ENCODE measurements around the gene FAM209A. TPM values are rescaled to one million over a fixed set of nuclear protein-coding genes. Genes with fewer than 3 reads are reported as not detected.
"Not testable (repeated sequence)": the region's sequence is repeated elsewhere in the genome, so short reads cannot be mapped to it uniquely, and the experiment has no call there.

Gene FAM209A
- total RNA-seq, 1 donor from 2014 or later, result 0.87 TPM

DNA sequence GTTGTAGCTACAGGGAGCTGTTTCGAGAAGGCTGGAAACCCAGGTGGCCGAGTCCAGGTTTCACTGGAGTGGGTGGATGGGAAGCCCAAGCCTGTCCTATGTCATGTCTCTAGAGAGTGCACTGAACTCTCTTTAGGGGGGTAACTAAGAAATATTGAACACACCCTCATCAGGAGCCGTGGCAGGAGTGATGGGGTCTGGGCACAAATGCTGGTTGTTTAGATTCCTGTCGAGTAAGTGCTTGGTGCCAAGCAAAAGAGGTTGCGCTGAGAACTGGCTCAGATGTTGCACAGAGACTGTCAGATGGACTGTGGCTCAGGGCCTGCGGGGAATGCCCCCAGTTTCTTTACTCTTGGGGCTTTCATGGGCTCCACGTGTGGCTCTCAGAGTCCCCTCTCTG lies 7.3 kb upstream of the FAM209A start:
- intact Hi-C loops (cut with DNase I), result no loop called here
- Histone ChIP-seq H3K4me1 (no peaks in the 10 kb centered on the region), H3K36me3 (peaks cover 61% of the 10 kb centered on the region), H3K27ac (no peak overlapping the region), H3K4me3 (no peak overlapping the region), H3K27me3 (no peaks in the 10 kb centered on the region), H3K9me3 (peaks cover 12% of the 10 kb centered on the region)
- no peak for ATAC-seq
- no peak for TF ChIP-seq CTCF (IDR thresholded peaks at IDR 0.05)
- no peak for DNase-seq

DNA sequence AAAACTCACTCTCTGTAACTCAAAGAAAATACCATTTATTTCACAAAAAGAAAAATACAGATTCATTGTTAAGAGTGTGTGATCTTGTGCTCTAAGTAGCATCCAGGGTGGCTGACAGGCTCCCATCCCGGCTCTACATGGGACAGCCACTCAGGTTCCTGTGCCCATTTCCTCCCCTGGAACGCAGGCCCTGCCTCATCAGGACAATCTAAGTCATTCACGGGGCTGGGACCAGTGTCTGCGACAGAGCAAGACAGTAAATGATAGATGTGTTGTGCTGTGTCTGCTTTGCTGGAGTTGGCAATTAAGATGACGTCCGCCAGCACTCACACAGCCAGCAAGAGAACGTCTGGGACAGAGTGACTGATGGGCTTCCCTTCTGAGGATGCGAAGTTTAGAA lies 6.9 kb upstream of the FAM209A start:
- intact Hi-C loops (cut with DNase I), result no loop called here
- H3K4me3 ChIP-seq, result no peak overlapping the region
- peaks cover 60% of the 10 kb centered on the region for H3K36me3 ChIP-seq
- no peak for TF ChIP-seq CTCF (IDR thresholded peaks at IDR 0.05)
- H3K4me1 ChIP-seq, result no peaks in the 10 kb centered on the region
- no peak for DNase-seq
- H3K27ac ChIP-seq, result no peak overlapping the region
- ATAC-seq, result no peak
- peaks cover 12% of the 10 kb centered on the region for H3K9me3 ChIP-seq
- H3K27me3 ChIP-seq, result no peaks in the 10 kb centered on the region

- ATAC-seq, result no peak
- no peaks in the 10 kb centered on the region for H3K4me1 ChIP-seq
- peaks cover 56% of the 10 kb centered on the region for H3K36me3 ChIP-seq
- TF ChIP-seq CTCF (IDR thresholded peaks at IDR 0.05), result no peak
- no peak overlapping the region for H3K27ac ChIP-seq
- intact Hi-C loops (cut with DNase I), result no loop called here
- H3K4me3 ChIP-seq, result no peak overlapping the region
- no peak for DNase-seq
- peaks cover 12% of the 10 kb centered on the region for H3K9me3 ChIP-seq
- no peaks in the 10 kb centered on the region for H3K27me3 ChIP-seq
Observed at GRCh38 chr20:56518126-56518525, 6.4 kb upstream of the FAM209A start.

- no peak for TF ChIP-seq CTCF (IDR thresholded peaks at IDR 0.05)
- ATAC-seq, result no peak
- Histone ChIP-seq H3K4me3 (no peak overlapping the region), H3K36me3 (peaks cover 48% of the 10 kb centered on the region), H3K27ac (no peak overlapping the region), H3K9me3 (peaks cover 12% of the 10 kb centered on the region), H3K27me3 (no peaks in the 10 kb centered on the region), H3K4me1 (no peaks in the 10 kb centered on the region)
- no peak for DNase-seq
- intact Hi-C loops (cut with DNase I), result no loop called here
Observed at GRCh38 chr20:56518721-56519398, 5.7 kb upstream of the FAM209A start.

DNA sequence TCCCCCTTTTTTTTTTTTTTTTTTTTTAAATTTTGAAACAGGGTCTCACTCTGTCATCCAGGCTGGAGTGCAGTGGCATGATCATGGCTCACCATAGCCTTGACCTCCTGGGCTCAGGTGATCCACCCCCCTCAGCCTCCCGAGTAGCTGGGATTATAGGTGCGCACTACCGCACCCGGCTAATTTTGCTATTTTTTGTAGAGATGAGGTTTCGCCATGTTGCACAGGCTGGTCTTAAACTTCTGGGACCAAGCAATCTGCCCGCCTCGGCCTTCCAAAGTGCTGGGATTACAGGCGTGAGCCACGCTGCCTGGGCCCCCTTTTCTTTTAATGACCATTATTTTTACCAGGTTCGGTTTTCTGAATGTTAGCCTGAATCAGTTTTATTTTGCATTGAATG lies 5.0 kb upstream of the FAM209A start:
- Histone ChIP-seq H3K27me3 (no peaks in the 10 kb centered on the region), H3K27ac (no peak overlapping the region), H3K9me3 (peaks cover 12% of the 10 kb centered on the region), H3K36me3 (peaks cover 41% of the 10 kb centered on the region), H3K4me3 (no peak overlapping the region), H3K4me1 (no peaks in the 10 kb centered on the region)
- intact Hi-C loops (cut with DNase I), result no loop called here
- no peak for TF ChIP-seq CTCF (IDR thresholded peaks at IDR 0.05)
- no peak for DNase-seq
- ATAC-seq, result no peak

GRCh38 chr20:56520180-56520579 lies 4.4 kb upstream of the FAM209A start:
- intact Hi-C loops (cut with DNase I), result no loop called here
- Histone ChIP-seq H3K27ac (no peak overlapping the region), H3K27me3 (no peaks in the 10 kb centered on the region), H3K9me3 (peaks cover 12% of the 10 kb centered on the region), H3K36me3 (peaks cover 38% of the 10 kb centered on the region), H3K4me1 (no peaks in the 10 kb centered on the region), H3K4me3 (no peak overlapping the region)
- no peak for ATAC-seq
- no peak for TF ChIP-seq CTCF (IDR thresholded peaks at IDR 0.05)
- DNase-seq, result peak; percentile 38

GRCh38 chr20:56520746-56521354 lies 3.7 kb upstream of the FAM209A start:
- peak; percentile 13 for DNase-seq
- ATAC-seq; intact Hi-C loops (cut with DNase I); H3K4me1 ChIP-seq; H3K4me3 ChIP-seq; H3K27ac ChIP-seq; H3K27me3 ChIP-seq: not testable (repeated sequence)
- H3K9me3 ChIP-seq, result peaks cover 12% of the 10 kb centered on the region
- H3K36me3 ChIP-seq, result peaks cover 38% of the 10 kb centered on the region
